Colonic mucosa (tissue), 4 donors: Measurements from ENCODE around the gene CPEB1. TPM values are rescaled to one million over a fixed set of nuclear protein-coding genes. Genes with fewer than 3 reads are reported as not detected.
"Not testable (repeated sequence)": the region's sequence is repeated elsewhere in the genome, so short reads cannot be mapped to it uniquely, and the experiment has no call there.

Experiments used
- DNase-seq: peaks from one replicate; pipeline ENCODE4 v3.0.0-alpha.2; 2020
- H3K27ac ChIP-seq: fragments of 200-600 bp; one replicate; pipeline ENCODE4 v1.8.0; 2021
- H3K27me3 ChIP-seq: fragments of 200-600 bp; one replicate; pipeline ENCODE4 v1.8.0; 2021
- H3K36me3 ChIP-seq: fragments of 200-600 bp; one replicate; pipeline ENCODE4 v1.8.0; 2021
- H3K4me1 ChIP-seq: fragments of 200-600 bp; one replicate; pipeline ENCODE4 v1.8.0; 2021; ENCODE audit warnings: mild to moderate bottlenecking
- H3K4me3 ChIP-seq: fragments of 200-600 bp; one replicate; pipeline ENCODE4 v1.8.0; 2021
- H3K9ac ChIP-seq, 2 donors: one replicate each; pipeline ENCODE4 v1.7.0; 2013; ENCODE audit warnings: control low read depth in 2 of 2, low read depth in 2 of 2, low read length in 2 of 2
- H3K9me3 ChIP-seq: fragments of 200-600 bp; one replicate; pipeline ENCODE4 v1.8.0; 2021
- CTCF ChIP-seq: fragments of 200-600 bp; IDR thresholded peaks from one replicate; pipeline ENCODE4 v1.8.0; 2022; ENCODE audit warnings: antibody characterized with exemption, mild to moderate bottlenecking
- intact Hi-C: fragments of 100-400 bp; cut with DNase I; formaldehyde crosslinking; loops from one replicate; pipeline ENCODE4 v1.14.1; 2022
- total RNA-seq, 2 donors: library from RNA; stranded (reverse); fragmentation: NEBNext Ultra II Directional in 1 of 2; extraction: Animal tissue kit (Norgen Biotek cat#: 25700) in 1 of 2; gene quantifications; one replicate each; pipeline ENCODE4 v1.2.1, GENCODE V29; 2021
- donor health status: healthy.
- donor health status: DM: no; HTN: no; CAD: no.
- donor health status: DM: no; HTN: no; CAD: no.

Gene CPEB1
- total RNA-seq, 2 donors from 2014 or later: 0.40 to 1.4 TPM

- H3K9me3 ChIP-seq: no peaks in the 10 kb centered on the region
- intact Hi-C loops: no loop called here
- no peak for TF ChIP-seq CTCF
- no peaks in the 10 kb centered on the region for H3K36me3 ChIP-seq
- peaks cover 30% of the 10 kb centered on the region for H3K27me3 ChIP-seq
- no peak for DNase-seq
- no peak overlapping the region for H3K27ac ChIP-seq
- H3K9ac ChIP-seq: no peak overlapping the region
- H3K4me1 ChIP-seq: no peaks in the 10 kb centered on the region
- H3K4me3 ChIP-seq: no peak overlapping the region
Observed at GRCh38 chr15:82649226-82649999, 2.2 kb upstream of the CPEB1 start.

GRCh38 chr15:82648257-82649103, 1.3 kb upstream of the CPEB1 start:
- intact Hi-C loops: no loop called here
- TF ChIP-seq CTCF: no peak
- Histone ChIP-seq H3K36me3 (no peaks in the 10 kb centered on the region), H3K4me3 (peak overlapping the region; percentile 39), H3K27ac (no peak overlapping the region), H3K9ac (no peak overlapping the region), H3K27me3 (peaks cover 30% of the 10 kb centered on the region), H3K4me1 (no peaks in the 10 kb centered on the region), H3K9me3 (no peaks in the 10 kb centered on the region)
- DNase-seq: no peak

GRCh38 chr15:82647835-82648256, 683 bp upstream of the CPEB1 start:
- no peak for DNase-seq
- Histone ChIP-seq H3K36me3 (no peaks in the 10 kb centered on the region), H3K4me1 (no peaks in the 10 kb centered on the region), H3K9ac (peak overlapping the region in 1 of 2 donors; percentile 50), H3K27me3 (peaks cover 30% of the 10 kb centered on the region), H3K4me3 (peak overlapping the region; percentile 39), H3K9me3 (no peaks in the 10 kb centered on the region), H3K27ac (no peak overlapping the region)
- intact Hi-C loops: no loop called here
- no peak for TF ChIP-seq CTCF

DNA sequence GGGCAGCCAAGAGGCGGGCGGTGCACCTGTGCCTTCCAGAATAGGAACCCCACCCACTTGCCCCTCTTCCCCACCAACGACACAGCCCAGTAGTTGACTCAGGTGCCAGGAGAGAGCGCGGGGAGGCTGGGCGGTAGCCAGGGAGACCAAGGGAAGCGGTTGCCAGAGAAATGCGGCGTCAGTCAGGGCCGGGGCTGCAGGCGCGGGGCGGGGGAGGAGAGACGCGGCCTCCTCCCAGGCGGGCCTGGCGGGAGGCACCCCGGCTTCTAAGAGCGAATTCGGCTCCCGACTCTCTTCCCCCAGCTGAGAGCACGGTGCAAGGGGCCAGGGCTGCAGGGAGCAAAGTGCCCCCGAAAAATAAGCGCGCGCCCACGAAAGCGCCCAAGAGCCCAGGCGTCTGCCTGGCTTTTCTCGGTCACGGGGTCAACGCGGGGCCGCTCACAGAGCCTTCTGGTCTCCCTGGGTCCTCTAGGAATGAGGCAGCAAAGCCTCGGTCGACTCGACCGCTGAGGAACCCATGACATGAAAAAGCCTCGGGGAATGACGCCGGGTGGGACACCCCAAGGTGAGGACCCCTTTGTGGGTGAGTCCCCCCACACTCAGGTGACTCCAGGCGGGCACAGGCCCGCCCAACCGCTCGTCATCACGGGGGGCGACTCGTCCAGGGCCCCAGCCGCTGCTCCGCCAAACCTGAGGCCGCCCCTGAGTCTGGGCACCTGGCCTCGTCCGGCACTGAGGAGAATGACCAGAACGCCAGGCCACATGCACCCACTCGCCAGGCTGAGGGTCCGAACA, 716 bp downstream of the CPEB1 start:
- H3K27ac ChIP-seq: no peak overlapping the region
- no peak for DNase-seq
- no peak for TF ChIP-seq CTCF
- peaks cover 30% of the 10 kb centered on the region for H3K27me3 ChIP-seq
- no peaks in the 10 kb centered on the region for H3K4me1 ChIP-seq
- peak overlapping the region in 1 of 2 donors; percentile 43 for H3K9ac ChIP-seq
- no peaks in the 10 kb centered on the region for H3K9me3 ChIP-seq
- no peaks in the 10 kb centered on the region for H3K36me3 ChIP-seq
- intact Hi-C loops: no loop called here
- H3K4me3 ChIP-seq: peak overlapping the region; percentile 39

DNA sequence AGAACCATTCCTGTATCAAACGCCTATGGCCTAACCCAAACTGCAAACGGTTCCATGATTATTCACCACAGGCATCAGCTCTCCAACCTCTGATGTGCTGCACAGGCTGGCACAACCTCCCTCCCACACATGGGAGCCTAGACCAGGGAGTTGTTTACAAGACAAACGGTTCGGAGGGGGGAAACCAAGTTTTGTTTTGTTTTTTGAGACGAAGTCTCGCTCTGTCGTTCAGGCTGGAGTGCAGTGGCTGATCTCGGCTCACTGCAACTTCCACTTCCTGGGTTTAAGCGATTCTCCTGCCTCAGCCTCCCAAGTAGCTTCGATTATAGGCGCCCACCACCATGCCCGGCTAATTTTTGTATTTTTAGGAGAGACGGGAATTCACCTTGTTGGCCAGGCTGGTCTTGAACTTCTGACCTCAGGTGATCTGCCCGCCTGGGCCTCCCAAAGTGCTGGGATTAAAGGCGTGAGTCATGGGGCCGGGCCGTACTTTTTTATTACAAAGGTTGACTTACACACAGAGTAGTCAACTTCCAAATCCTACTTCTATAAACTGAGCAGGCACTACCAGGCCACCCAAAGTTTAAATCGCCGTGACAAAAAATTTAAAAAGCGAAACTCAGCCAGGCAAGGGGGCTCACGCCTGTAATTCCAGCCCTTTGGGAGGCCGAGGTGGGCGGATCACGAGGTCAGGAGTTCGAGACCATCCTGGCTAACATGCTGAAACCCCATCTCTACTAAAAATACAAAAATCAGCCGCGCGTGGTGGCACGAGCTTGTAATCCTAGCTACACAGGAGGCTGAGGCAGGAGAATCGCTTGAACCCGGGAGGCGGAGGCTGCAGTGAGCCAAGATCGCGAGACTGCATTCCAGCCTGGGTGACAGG, 2.0 kb downstream of the CPEB1 start:
- H3K4me1 ChIP-seq, intact Hi-C loops, H3K9ac ChIP-seq, DNase-seq, H3K4me3 ChIP-seq, H3K9me3 ChIP-seq, H3K27ac ChIP-seq, H3K36me3 ChIP-seq: not testable (repeated sequence)
- peaks cover 30% of the 10 kb centered on the region for H3K27me3 ChIP-seq
